Activated naive CD8-positive, alpha-beta T cell treated with anti-CD3 and anti-CD28 coated beads, Interleukin-2, amount 50 U/mL, for 24 hours (primary cell): ENCODE measurements around the gene TNXB.
"Not testable (repeated sequence)": the region's sequence is repeated elsewhere in the genome, so short reads cannot be mapped to it uniquely, and the experiment has no call there.

Experiments
- ATAC-seq: fragments of 150-1000 bp; cut with Tn5 transposase; one replicate; pipeline ENCODE4 v1.10.0; 2021
- DNase-seq: peaks from one replicate; pipeline ENCODE4 v3.0.0; 2021
- H3K27ac Mint-ChIP-seq: one replicate; pipeline ENCODE4 v1.8.0; 2021; ENCODE audit warnings: mild to moderate bottlenecking, mixed read lengths
- H3K27me3 Mint-ChIP-seq: one replicate; pipeline ENCODE4 v1.8.0; 2021; ENCODE audit warnings: mixed read lengths
- H3K36me3 Mint-ChIP-seq: one replicate; pipeline ENCODE4 v1.8.0; 2021; ENCODE audit warnings: low read depth, mixed read lengths
- H3K4me1 Mint-ChIP-seq: one replicate; pipeline ENCODE4 v1.8.0; 2021; ENCODE audit warnings: mixed read lengths
- H3K4me3 Mint-ChIP-seq: one replicate; pipeline ENCODE4 v1.8.0; 2021; ENCODE audit warnings: mild to moderate bottlenecking, moderate library complexity, mixed read lengths
- H3K9me3 Mint-ChIP-seq: one replicate; pipeline ENCODE4 v1.8.0; 2021; ENCODE audit warnings: mixed read lengths

TNXB gene

DNA sequence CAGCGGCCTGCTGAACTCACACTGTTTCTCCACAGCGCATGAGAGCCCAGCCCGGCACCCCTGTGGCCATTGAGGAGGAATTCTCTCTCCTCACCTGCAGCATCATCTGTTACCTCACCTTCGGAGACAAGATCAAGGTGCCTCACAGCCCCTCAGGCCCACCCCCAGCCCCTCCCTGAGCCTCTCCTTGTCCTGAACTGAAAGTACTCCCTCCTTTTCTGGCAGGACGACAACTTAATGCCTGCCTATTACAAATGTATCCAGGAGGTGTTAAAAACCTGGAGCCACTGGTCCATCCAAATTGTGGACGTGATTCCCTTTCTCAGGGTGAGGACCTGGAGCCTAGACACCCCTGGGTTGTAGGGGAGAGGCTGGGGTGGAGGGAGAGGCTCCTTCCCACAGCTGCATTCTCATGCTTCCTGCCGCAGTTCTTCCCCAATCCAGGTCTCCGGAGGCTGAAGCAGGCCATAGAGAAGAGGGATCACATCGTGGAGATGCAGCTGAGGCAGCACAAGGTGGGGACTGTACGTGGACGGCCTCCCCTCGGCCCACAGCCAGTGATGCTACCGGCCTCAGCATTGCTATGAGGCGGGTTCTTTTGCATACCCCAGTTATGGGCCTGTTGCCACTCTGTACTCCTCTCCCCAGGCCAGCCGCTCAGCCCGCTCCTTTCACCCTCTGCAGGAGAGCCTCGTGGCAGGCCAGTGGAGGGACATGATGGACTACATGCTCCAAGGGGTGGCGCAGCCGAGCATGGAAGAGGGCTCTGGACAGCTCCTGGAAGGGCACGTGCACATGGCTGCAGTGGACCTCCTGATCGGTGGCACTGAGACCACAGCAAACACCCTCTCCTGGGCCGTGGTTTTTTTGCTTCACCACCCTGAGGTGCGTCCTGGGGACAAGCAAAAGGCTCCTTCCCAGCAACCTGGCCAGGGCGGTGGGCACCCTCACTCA is 69.5 kb downstream of the TNXB start:
- DNase-seq, H3K27ac Mint-ChIP-seq, H3K36me3 Mint-ChIP-seq, H3K4me1 Mint-ChIP-seq, ATAC-seq, H3K9me3 Mint-ChIP-seq, H3K27me3 Mint-ChIP-seq, H3K4me3 Mint-ChIP-seq: not testable (repeated sequence)

DNA sequence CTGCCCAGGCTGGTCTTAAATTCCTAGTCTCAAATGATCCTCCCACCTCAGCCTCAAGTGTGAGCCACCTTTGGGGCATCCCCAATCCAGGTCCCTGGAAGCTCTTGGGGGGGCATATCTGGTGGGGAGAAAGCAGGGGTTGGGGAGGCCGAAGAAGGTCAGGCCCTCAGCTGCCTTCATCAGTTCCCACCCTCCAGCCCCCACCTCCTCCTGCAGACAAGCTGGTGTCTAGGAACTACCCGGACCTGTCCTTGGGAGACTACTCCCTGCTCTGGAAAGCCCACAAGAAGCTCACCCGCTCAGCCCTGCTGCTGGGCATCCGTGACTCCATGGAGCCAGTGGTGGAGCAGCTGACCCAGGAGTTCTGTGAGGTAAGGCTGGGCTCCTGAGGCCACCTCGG is 70.3 kb downstream of the TNXB start:
- H3K9me3 Mint-ChIP-seq, DNase-seq, H3K27me3 Mint-ChIP-seq, H3K4me1 Mint-ChIP-seq, H3K36me3 Mint-ChIP-seq, H3K27ac Mint-ChIP-seq, H3K4me3 Mint-ChIP-seq, ATAC-seq: not testable (repeated sequence)

- H3K36me3 Mint-ChIP-seq, ATAC-seq, H3K4me1 Mint-ChIP-seq, DNase-seq, H3K4me3 Mint-ChIP-seq, H3K9me3 Mint-ChIP-seq, H3K27ac Mint-ChIP-seq, H3K27me3 Mint-ChIP-seq: not testable (repeated sequence)
Measured at GRCh38 chr6:32037598-32038524, 71.3 kb downstream of the TNXB start, which contains the start of gene CYP21A2. Gene CYP21A2, plus strand, starts transcription at chr6:32038415. Its CDS starts 8 bp downstream, at chr6:32038423.

DNA sequence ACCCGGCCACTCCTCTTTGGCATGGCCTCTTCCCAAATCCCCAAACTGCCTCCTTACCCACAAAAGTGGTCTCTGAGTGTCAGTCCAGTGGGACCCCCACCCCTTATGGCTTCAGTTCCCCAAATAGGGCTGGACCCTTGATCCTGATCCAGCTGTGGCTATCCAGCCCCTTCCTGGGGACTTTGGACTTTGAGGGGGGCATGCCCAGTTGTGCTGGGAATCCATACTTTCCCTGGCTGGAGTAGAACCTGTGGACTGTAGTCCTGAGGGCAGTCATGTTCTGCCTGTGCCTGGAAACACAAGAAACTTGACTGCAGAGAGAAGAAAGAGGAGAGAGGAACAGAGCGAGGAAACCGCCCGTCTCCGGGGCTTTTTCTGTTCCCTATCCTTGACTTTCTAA is 72.0 kb downstream of the TNXB start:
- not testable (repeated sequence) for H3K27ac Mint-ChIP-seq, H3K27me3 Mint-ChIP-seq, DNase-seq, H3K9me3 Mint-ChIP-seq, ATAC-seq, H3K4me3 Mint-ChIP-seq, H3K4me1 Mint-ChIP-seq, H3K36me3 Mint-ChIP-seq

DNA sequence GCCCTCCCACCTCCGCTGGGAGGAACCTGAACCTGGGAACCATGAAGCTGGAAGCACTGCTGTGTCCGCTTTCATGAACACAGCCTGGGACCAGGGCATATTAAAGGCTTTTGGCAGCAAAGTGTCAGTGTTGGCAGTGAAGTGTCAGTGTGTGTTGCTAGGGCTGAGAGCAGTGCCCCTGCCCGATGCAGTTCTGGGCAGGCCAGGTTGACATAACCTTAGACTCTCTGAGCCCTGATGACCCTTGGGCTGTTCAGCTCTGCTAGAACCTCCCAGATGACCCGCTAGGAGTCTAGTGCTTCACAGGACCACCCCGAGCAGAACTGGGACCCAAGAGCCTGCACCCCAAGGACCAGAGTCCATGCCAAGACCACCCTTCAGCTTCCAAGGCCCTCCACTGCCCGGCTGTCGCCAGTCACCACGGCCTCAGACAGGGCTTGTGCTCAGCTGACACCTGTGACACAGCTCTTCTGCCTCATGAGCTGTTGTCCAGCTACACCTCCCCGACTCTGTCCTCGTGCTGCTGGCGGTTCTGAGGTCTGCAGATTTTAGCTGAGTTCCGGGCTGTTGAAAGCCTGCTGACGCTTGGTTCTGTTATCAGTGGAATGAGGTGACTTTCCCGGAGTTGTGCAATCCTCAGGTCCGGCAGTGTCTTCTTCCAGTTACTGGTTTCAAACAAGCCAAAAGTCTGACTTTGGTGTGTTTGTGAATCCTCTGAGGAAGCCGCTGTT is 73.7 kb downstream of the TNXB start:
- not testable (repeated sequence) for H3K4me1 Mint-ChIP-seq, H3K27me3 Mint-ChIP-seq, DNase-seq, H3K27ac Mint-ChIP-seq, H3K9me3 Mint-ChIP-seq, ATAC-seq, H3K4me3 Mint-ChIP-seq, H3K36me3 Mint-ChIP-seq

- not testable (repeated sequence) for H3K36me3 Mint-ChIP-seq, H3K27me3 Mint-ChIP-seq, DNase-seq, H3K27ac Mint-ChIP-seq, H3K4me3 Mint-ChIP-seq, ATAC-seq, H3K4me1 Mint-ChIP-seq, H3K9me3 Mint-ChIP-seq
Measured at GRCh38 chr6:32029553-32029952, 79.6 kb downstream of the TNXB start.

GRCh38 chr6:32028631-32029030 is 80.5 kb downstream of the TNXB start:
- H3K9me3 Mint-ChIP-seq, H3K27me3 Mint-ChIP-seq, H3K36me3 Mint-ChIP-seq, H3K4me3 Mint-ChIP-seq, DNase-seq, ATAC-seq, H3K27ac Mint-ChIP-seq, H3K4me1 Mint-ChIP-seq: not testable (repeated sequence)

- not testable (repeated sequence) for ATAC-seq, H3K4me1 Mint-ChIP-seq, DNase-seq, H3K4me3 Mint-ChIP-seq, H3K36me3 Mint-ChIP-seq, H3K27me3 Mint-ChIP-seq, H3K9me3 Mint-ChIP-seq, H3K27ac Mint-ChIP-seq
Measured at GRCh38 chr6:32022100-32022499, 87.0 kb downstream of the TNXB start.

- not testable (repeated sequence) for ATAC-seq, H3K4me3 Mint-ChIP-seq, H3K9me3 Mint-ChIP-seq, DNase-seq, H3K27me3 Mint-ChIP-seq, H3K36me3 Mint-ChIP-seq, H3K27ac Mint-ChIP-seq, H3K4me1 Mint-ChIP-seq
Measured at GRCh38 chr6:32014547-32014946, 94.6 kb downstream of the TNXB start, which contains the start of gene C4B. Gene C4B, plus strand, starts transcription at chr6:32014795. Its CDS starts 51 bp downstream, at chr6:32014846.

GRCh38 chr6:32013738-32014137 is 95.4 kb downstream of the TNXB start:
- H3K4me3 Mint-ChIP-seq, H3K9me3 Mint-ChIP-seq, DNase-seq, ATAC-seq, H3K36me3 Mint-ChIP-seq, H3K4me1 Mint-ChIP-seq, H3K27ac Mint-ChIP-seq, H3K27me3 Mint-ChIP-seq: not testable (repeated sequence)

- H3K27me3 Mint-ChIP-seq, H3K4me3 Mint-ChIP-seq, H3K9me3 Mint-ChIP-seq, H3K36me3 Mint-ChIP-seq, DNase-seq, H3K4me1 Mint-ChIP-seq, H3K27ac Mint-ChIP-seq, ATAC-seq: not testable (repeated sequence)
Measured at GRCh38 chr6:32012941-32013617, 96.1 kb downstream of the TNXB start.

DNA sequence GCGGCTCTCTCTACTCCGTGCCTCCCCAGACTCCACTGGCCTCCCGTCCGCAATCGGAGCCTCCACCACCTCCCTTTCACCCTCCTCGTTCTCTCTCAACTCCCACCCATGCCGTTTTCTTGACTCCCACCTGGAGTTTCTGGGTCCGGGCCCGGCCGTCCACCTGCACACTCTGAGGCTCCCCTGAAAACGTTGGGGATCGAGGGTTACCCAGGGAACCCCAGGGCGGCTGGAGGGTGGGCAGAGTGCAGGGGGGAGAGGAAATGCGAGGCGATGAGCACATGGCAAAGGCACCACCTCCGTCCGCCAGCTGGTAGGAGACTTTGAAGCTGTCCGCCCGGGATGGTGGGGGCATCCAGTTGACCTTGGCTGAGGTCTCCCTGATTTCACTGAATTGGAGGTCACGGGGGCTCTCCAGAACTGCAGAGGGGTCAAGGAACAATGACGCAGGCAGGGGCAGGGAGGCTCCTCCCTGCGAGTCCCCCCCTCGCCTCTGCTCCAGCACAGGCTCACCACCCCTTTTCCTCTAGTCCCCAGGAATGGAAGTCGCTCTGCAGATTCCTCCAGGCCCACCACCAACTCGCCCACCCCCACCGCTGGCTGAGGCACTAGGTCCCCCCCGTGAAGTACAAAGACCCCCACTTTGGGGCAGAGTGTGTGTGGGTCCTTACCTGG is 98.1 kb downstream of the TNXB start:
- not testable (repeated sequence) for H3K4me1 Mint-ChIP-seq, H3K27ac Mint-ChIP-seq, H3K36me3 Mint-ChIP-seq, DNase-seq, ATAC-seq, H3K9me3 Mint-ChIP-seq, H3K4me3 Mint-ChIP-seq, H3K27me3 Mint-ChIP-seq

- not testable (repeated sequence) for H3K4me3 Mint-ChIP-seq, DNase-seq, H3K4me1 Mint-ChIP-seq, H3K9me3 Mint-ChIP-seq, ATAC-seq, H3K27ac Mint-ChIP-seq, H3K27me3 Mint-ChIP-seq, H3K36me3 Mint-ChIP-seq
Measured at GRCh38 chr6:32009537-32009936, 99.6 kb downstream of the TNXB start.
